Stimulated activated CD4-positive, alpha-beta T cell treated with anti-CD3 and anti-CD28 coated beads, Interleukin-15, amount 100 ng/mL, for 1 hour (primary cell): ENCODE measurements around the gene FLAD1.

ENCODE experiments used
- DNase-seq, 2 donors: peaks; one replicate each; pipeline ENCODE4 v3.0.0-alpha.2; 2020; ENCODE audit warnings: low read depth in 1 of 2, low spot score in 1 of 2

The FLAD1 gene

GRCh38 chr1:154951901-154952657 is 31.1 kb upstream of the FLAD1 start:
- DNase-seq: peak in 1 of 2 donors; percentile 57

GRCh38 chr1:154952664-154953063 is 30.5 kb upstream of the FLAD1 start:
- no peak for DNase-seq

GRCh38 chr1:154953611-154954038 is 29.5 kb upstream of the FLAD1 start:
- no peak for DNase-seq

- no peak for DNase-seq
These were observed 28.6 kb upstream of the FLAD1 start for GRCh38 chr1:154954541-154954940.

GRCh38 chr1:154955039-154955717 is 28.0 kb upstream of the FLAD1 start:
- DNase-seq: peak; percentile 42 to 80

- peak in 1 of 2 donors; percentile 64 for DNase-seq
These were observed 27.2 kb upstream of the FLAD1 start, which contains the start of gene PBXIP1 for GRCh38 chr1:154955718-154956543. TSS of gene PBXIP1 (minus strand) at chr1:154956099. CDS start at chr1:154953721, 2,378 bp downstream.

GRCh38 chr1:154956544-154956941 is 26.6 kb upstream of the FLAD1 start:
- DNase-seq: no peak

GRCh38 chr1:154957091-154957657 is 26.0 kb upstream of the FLAD1 start:
- no peak for DNase-seq

- DNase-seq: no peak
These were observed 25.1 kb upstream of the FLAD1 start for GRCh38 chr1:154958036-154958435.

- no peak for DNase-seq
These were observed 24.3 kb upstream of the FLAD1 start for GRCh38 chr1:154958681-154959425.

- DNase-seq: no peak
These were observed 23.7 kb upstream of the FLAD1 start for GRCh38 chr1:154959426-154959780.

- DNase-seq: no peak
These were observed 22.6 kb upstream of the FLAD1 start for GRCh38 chr1:154960446-154961136.

GRCh38 chr1:154961207-154962155 is 21.7 kb upstream of the FLAD1 start, which contains the start of gene PYGO2:
TSS of gene PYGO2 (minus strand) at chr1:154961782. CDS start at chr1:154961576, 206 bp downstream.
- peak; percentile 60 to 74 for DNase-seq

GRCh38 chr1:154962156-154962749 is 20.9 kb upstream of the FLAD1 start:
- DNase-seq: no peak

- no peak for DNase-seq
These were observed 20.3 kb upstream of the FLAD1 start for GRCh38 chr1:154962795-154963330.

GRCh38 chr1:154963643-154964042 is 19.5 kb upstream of the FLAD1 start:
- no peak for DNase-seq

GRCh38 chr1:154964359-154964758 is 18.8 kb upstream of the FLAD1 start:
- DNase-seq: no peak

GRCh38 chr1:154966111-154966510 is 17.0 kb upstream of the FLAD1 start:
- DNase-seq: no peak
